Duodenal mucosa (tissue), 2 donors: ENCODE measurements around the gene EIF2A.

Source experiments
- H3K27ac ChIP-seq: one replicate; pipeline ENCODE4 v1.7.0; 2013; ENCODE audit warnings: low read depth, low read length
- H3K27me3 ChIP-seq, 2 donors: one replicate each; pipeline ENCODE4 v1.7.0; 2013; ENCODE audit warnings: low read length in 2 of 2, control low read depth in 1 of 2; ENCODE audit not compliant: insufficient read depth in 2 of 2, control insufficient read depth in 1 of 2
- H3K36me3 ChIP-seq, 2 donors: one replicate each; pipeline ENCODE4 v1.7.0; 2013; ENCODE audit warnings: low read length in 2 of 2, control low read depth in 1 of 2; ENCODE audit not compliant: insufficient read depth in 2 of 2, control insufficient read depth in 1 of 2
- H3K4me1 ChIP-seq, 2 donors: one replicate each; pipeline ENCODE4 v1.7.0; 2013; ENCODE audit warnings: low read length in 2 of 2, control low read depth in 1 of 2; ENCODE audit not compliant: insufficient read depth in 2 of 2, control insufficient read depth in 1 of 2
- H3K4me3 ChIP-seq, 2 donors: one replicate each; pipeline ENCODE4 v1.7.0; 2013; ENCODE audit warnings: low read length in 2 of 2, low read depth in 1 of 2
- H3K9ac ChIP-seq, 2 donors: one replicate each; pipeline ENCODE4 v1.7.0; 2013; ENCODE audit warnings: low read length in 2 of 2, low read depth in 1 of 2
- H3K9me3 ChIP-seq, 2 donors: one replicate each; pipeline ENCODE4 v1.7.0; 2013; ENCODE audit warnings: low read length in 2 of 2, control low read depth in 1 of 2; ENCODE audit not compliant: control insufficient read depth in 1 of 2

EIF2A gene

DNA sequence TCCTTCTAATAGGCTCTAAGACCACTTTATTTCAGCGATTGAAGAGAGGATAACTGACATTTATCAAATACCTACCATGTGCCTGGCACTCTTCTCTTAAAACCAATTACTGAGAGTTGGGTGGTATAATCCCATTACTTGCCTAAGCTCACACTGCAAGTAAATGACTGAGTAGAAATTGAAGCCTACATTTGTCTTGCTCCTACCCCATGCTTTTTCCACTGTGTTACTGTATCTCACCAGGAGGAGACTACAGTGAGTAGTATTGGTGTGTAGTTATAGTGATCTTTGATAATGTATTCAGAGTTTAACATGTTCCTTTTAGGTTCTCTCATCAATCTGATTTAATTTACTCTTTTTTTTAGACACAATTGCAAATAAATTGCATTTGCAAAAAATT is 20.7 kb downstream of the EIF2A start:
- H3K9me3 ChIP-seq = no peaks in the 10 kb centered on the region
- no peaks in the 10 kb centered on the region for H3K4me1 ChIP-seq
- H3K27me3 ChIP-seq = no peaks in the 10 kb centered on the region
- H3K36me3 ChIP-seq = peaks cover 9 to 46% of the 10 kb centered on the region in 2 donors
- no peak overlapping the region for H3K9ac ChIP-seq
- H3K27ac ChIP-seq = no peak overlapping the region
- H3K4me3 ChIP-seq = no peak overlapping the region

DNA sequence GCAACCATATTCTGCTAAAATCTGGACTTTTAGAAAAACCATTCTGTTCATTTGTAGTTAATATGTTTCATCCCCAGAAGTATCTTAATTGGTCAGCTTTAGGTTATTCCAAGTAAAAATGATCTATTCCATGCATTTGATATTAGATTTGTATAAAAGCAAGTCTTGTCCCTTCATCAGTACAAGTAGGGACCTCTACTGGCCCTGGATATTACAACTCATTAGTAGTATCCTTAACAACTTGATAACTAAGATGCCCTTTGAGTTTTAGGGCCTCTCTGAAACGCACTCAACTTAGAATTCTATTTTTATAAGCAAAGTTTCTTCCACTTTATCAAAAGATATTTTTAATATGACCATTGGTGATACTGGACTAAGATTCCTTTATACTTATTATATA is 31.3 kb downstream of the EIF2A start:
- Histone ChIP-seq H3K9me3 (no peaks in the 10 kb centered on the region), H3K36me3 (peaks cover 0 to 42% of the 10 kb centered on the region in 2 donors)

DNA sequence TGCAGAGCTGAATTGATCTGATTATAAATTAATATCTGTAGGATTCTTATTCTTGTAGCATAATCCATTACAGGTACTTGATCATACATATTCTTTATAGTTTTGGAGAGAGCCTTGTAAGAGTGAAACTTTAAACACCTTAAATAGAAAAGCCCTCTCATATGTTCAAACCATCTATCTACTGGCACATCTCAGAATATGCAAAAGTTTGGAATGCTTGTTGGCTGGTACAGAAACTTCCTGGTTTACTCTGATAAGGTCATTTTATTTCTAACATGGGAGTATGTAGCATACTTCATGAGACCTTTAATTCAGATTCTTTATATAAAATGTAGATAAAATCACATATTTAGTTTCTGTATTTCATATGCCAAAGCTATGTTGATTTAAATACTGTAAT is 34.6 kb downstream of the EIF2A start:
- Histone ChIP-seq H3K9ac (no peak overlapping the region), H3K27ac (no peak overlapping the region), H3K4me1 (peaks cover 0 to 17% of the 10 kb centered on the region in 2 donors), H3K9me3 (no peaks in the 10 kb centered on the region), H3K36me3 (peaks cover 10 to 45% of the 10 kb centered on the region in 2 donors), H3K4me3 (no peak overlapping the region), H3K27me3 (no peaks in the 10 kb centered on the region)

More for the DNA sequence above, 31.3 kb downstream of the EIF2A start:
- Histone ChIP-seq H3K27me3 (no peaks in the 10 kb centered on the region), H3K4me1 (peaks cover 0 to 10% of the 10 kb centered on the region in 2 donors), H3K4me3 (no peak overlapping the region), H3K9ac (no peak overlapping the region), H3K27ac (no peak overlapping the region)

DNA sequence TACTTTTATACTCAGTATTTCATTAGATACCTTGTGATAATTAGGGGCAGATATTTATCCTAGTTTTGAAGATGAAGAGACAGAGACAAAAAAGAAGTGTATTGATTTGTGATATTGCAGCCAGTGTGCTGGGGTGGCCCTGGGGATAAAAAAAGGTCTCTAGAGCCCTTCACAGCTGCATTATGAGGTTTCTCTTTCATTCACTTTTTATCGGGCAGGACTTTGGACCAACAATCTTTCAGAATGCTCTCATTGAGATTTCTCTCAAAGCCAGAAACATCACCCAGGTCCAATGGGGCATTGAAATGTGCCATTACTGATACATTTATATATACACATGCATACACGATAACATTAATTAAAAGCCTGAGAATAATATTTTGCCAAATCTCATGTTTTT is 36.0 kb downstream of the EIF2A start:
- Histone ChIP-seq H3K4me1 (peaks cover 0 to 17% of the 10 kb centered on the region in 2 donors), H3K27me3 (no peaks in the 10 kb centered on the region), H3K4me3 (no peak overlapping the region), H3K36me3 (peaks cover 15 to 35% of the 10 kb centered on the region in 2 donors), H3K9ac (no peak overlapping the region), H3K27ac (no peak overlapping the region), H3K9me3 (no peaks in the 10 kb centered on the region)

DNA sequence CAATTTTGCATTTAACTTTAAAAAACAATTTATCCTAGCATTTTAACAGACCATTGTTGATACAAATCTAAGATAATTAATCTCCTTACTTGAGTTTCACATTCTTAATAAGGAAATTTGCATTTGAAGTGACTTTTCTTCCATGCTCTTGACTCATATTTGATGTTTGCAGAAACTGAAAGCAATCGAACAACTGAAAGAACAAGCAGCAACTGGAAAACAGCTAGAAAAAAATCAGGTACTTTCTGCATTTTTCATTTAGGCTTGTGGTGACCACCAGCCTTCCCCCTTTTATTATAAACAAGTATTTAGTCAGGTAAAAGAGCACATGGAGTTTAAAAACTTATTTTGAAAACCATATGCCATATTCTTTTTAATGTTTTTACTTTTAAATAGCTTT is 36.4 kb downstream of the EIF2A start:
- Histone ChIP-seq H3K9me3 (no peaks in the 10 kb centered on the region), H3K9ac (no peak overlapping the region), H3K36me3 (peaks cover 15 to 36% of the 10 kb centered on the region in 2 donors), H3K4me1 (peaks cover 0 to 17% of the 10 kb centered on the region in 2 donors), H3K4me3 (no peak overlapping the region), H3K27ac (no peak overlapping the region), H3K27me3 (no peaks in the 10 kb centered on the region)

DNA sequence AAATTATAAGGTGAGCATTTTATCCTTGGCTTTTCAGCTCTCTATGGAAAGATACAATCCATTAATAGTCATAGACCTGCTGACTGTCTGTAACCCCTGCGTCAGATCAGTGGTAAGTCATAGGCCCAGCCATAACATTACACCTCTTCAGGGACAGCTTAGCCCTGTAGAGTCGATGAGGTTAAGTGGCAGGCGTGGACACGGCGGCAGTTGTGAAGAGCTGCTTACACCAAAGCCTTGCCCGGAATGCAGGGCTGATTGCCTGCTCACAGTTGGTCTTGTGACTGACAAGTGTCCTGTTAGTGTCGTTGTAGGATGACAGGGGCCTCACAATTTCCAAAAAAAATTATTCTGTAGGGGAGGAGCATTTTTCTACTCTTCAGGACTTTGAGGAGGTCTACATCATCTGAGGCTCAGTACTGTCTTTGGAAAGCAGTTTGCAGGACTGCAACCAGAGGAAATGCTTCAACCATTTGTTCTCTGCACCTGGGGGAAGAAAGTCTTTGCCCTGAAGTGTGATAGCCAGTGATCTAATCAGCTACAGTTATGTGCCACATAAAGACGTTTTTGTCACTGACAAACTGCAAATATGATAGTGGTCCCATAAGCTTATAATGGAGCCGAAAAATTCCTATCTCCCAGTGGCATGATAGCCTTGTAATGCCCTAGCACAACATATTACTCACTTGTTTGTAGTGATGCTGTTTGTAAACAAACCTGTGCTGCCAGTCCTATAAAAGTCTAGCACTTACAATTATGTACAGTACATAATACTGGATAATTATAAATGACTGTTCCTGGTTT is 41.6 kb downstream of the EIF2A start:
- H3K9ac ChIP-seq = no peak overlapping the region
- no peaks in the 10 kb centered on the region for H3K9me3 ChIP-seq
- H3K4me3 ChIP-seq = no peak overlapping the region
- peaks cover 15 to 21% of the 10 kb centered on the region in 2 donors for H3K36me3 ChIP-seq
- no peak overlapping the region for H3K27ac ChIP-seq
- H3K27me3 ChIP-seq = no peaks in the 10 kb centered on the region
- peaks cover 0 to 3% of the 10 kb centered on the region in 2 donors for H3K4me1 ChIP-seq

DNA sequence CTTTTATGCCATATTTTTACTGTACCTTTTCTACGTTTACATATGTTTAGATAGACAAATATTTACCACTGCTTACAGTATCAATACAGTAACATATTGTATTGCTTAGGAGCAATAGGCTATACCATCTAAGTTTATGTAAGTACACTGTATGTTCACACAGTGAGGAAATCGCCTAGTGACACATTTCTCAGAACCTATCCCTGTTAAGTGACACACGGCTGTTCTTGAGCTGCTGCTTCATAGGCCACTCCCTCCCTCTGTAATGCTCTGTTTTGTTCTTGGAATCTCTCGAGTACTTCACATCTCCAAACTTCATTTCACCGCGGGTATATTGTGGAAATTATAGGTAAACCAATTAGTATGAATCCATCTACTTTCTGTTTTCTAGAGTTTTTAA is 43.2 kb downstream of the EIF2A start:
- H3K4me1 ChIP-seq = no peaks in the 10 kb centered on the region
- no peak overlapping the region for H3K27ac ChIP-seq
- H3K9ac ChIP-seq = no peak overlapping the region
- H3K9me3 ChIP-seq = no peaks in the 10 kb centered on the region
- no peak overlapping the region for H3K4me3 ChIP-seq
- H3K36me3 ChIP-seq = peaks cover 14 to 15% of the 10 kb centered on the region in 2 donors
- H3K27me3 ChIP-seq = no peaks in the 10 kb centered on the region

DNA sequence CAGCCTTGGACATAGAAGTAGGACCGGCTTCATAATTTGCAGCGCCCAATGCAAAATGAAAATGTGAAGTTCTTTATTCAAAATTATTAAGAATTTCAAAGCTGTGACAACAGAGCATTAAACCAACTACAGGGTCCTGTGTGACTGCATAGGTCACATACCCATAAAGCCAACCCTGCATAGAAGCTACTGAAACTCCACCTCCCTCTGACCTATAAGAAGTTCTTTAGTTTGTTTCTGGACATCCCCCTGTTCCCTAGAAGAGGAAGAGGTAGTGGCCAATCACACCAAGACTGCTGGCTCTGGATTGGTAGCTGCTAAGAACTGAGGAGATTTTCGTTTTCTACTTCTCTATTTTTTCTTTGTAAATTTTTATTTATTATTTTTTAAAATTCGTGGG is 47.6 kb downstream of the EIF2A start:
- H3K4me1 ChIP-seq = no peaks in the 10 kb centered on the region
- H3K27ac ChIP-seq = no peak overlapping the region
- H3K27me3 ChIP-seq = no peaks in the 10 kb centered on the region
- no peaks in the 10 kb centered on the region for H3K9me3 ChIP-seq
- H3K4me3 ChIP-seq = no peak overlapping the region
- H3K9ac ChIP-seq = no peak overlapping the region
- no peaks in the 10 kb centered on the region for H3K36me3 ChIP-seq

DNA sequence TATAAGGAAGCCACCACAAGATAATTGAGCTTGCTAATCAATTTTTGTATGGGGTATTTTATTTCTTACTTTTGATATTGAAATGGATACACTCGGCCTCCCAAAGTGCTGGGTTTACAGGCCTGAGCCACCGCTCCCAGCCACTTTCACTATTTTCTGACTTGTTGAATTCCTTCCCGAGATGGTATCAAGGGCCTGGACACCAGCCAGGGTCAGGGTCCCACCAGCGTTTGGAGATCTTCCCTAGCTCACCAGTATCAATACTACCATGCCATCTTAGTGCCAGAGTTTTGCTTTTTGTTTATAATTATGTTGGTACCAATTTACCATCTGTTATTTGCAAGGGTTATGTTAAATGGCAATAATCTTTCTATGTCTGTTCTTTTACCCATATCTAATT is 51.1 kb downstream of the EIF2A start:
- peaks cover 0 to under 1% of the 10 kb centered on the region in 2 donors for H3K4me1 ChIP-seq
- H3K27me3 ChIP-seq = no peaks in the 10 kb centered on the region
- no peak overlapping the region for H3K27ac ChIP-seq
- no peak overlapping the region for H3K9ac ChIP-seq
- H3K36me3 ChIP-seq = no peaks in the 10 kb centered on the region
- H3K9me3 ChIP-seq = no peaks in the 10 kb centered on the region
- no peak overlapping the region for H3K4me3 ChIP-seq

DNA sequence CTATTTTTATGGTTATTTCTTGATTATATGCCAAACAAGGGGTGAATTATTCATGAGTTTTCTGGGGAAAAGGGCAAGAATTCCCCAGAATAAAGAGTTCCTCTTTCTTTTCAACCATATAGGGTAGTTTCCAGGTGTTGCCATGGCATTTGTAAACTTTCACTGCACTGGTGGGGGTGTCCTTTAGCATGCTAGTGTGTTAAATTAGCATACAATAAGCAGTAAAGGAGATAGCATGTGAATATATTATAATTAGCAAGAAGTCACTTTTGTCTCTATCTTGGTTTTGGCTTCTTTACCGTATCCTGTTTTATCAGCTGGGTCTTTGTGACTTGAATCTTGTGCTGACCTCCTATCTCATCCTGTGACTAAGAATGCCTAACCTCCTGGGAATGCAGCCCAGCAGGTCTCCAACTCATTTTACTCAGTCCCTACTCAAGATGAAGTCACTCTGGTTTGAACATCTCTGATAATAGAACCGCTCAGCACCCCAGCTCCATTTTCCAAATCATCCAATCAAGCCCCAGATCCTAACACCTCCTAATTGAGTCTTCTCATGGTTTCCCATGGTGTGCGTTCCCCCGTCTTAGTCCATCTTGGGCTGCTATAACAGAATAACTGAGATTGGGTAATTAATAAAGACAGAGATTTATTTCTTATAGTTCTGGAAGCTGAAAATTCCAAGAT is 53.2 kb downstream of the EIF2A start:
- Histone ChIP-seq H3K9me3 (no peaks in the 10 kb centered on the region), H3K36me3 (no peaks in the 10 kb centered on the region), H3K4me3 (no peak overlapping the region), H3K27ac (no peak overlapping the region), H3K27me3 (no peaks in the 10 kb centered on the region), H3K4me1 (peaks cover 3 to 5% of the 10 kb centered on the region in 2 donors), H3K9ac (no peak overlapping the region)
